ENCODE data around the gene HPGD. TPM values are rescaled to one million over a fixed set of nuclear protein-coding genes. Genes with fewer than 3 reads are reported as not detected.

Gene HPGD
- total RNA-seq, 1 experiment from 2014 or later, result 0.66 TPM

- ATAC-seq, result no peak
- no TSS peak for BruUV-seq (replicated peaks)
- RAD21 ChIA-PET (ENCODE audit: low non-redundant PET in 1 of 2, low total read pairs in 2 of 2, uncharacterized antibody in 2 of 2, unreplicated experiment in 2 of 2), result no interaction called here
- POLR2A ChIA-PET, result no interaction called here
- Histone ChIP-seq H3K27me3 (ENCODE audit: insufficient read depth, low read length) (no peaks in the 10 kb centered on the region), H3K27ac (ENCODE audit: low read depth, low read length) (no peak overlapping the region), H3K9me3 (ENCODE audit: control insufficient read depth in 1 of 2, insufficient read depth in 1 of 2, low read depth in 1 of 2, low read length in 2 of 2) (no peaks in the 10 kb centered on the region), H3K9ac (ENCODE audit: low read length) (no peak overlapping the region), H3K79me2 (ENCODE audit: insufficient read depth, low read length) (no peaks in the 10 kb centered on the region), H3K4me3 (replicated peaks in 1 of 2; ENCODE audit: low read depth in 1 of 2, low read length in 2 of 2) (no peak overlapping the region), H3K9me2 (ENCODE audit: insufficient read depth) (no peaks in the 10 kb centered on the region), H3K4me1 (ENCODE audit: control insufficient read depth in 1 of 2, insufficient read depth in 2 of 2, low read length in 2 of 2) (no peaks in the 10 kb centered on the region), H4K20me1 (ENCODE audit: insufficient read depth) (no peaks in the 10 kb centered on the region), H3K36me3 (ENCODE audit: control insufficient read depth in 1 of 2, insufficient read depth in 2 of 2, low read length in 2 of 2) (no peaks in the 10 kb centered on the region), H3K4me2 (ENCODE audit: low read length) (no peak overlapping the region), H2AFZ (ENCODE audit: low read depth, low read length, poor library complexity, severe bottlenecking) (no peak overlapping the region)
- TF ChIP-seq SRF (IDR thresholded peaks at IDR 0.05; ENCODE audit: low read depth) (no peak), ELF1 (IDR thresholded peaks at IDR 0.05; ENCODE audit: borderline replicate concordance, low read depth) (no peak), CEBPB (IDR thresholded peaks at IDR 0.05; ENCODE audit: low read depth) (no peak), ZBTB33 (IDR thresholded peaks at IDR 0.05; ENCODE audit: extremely low read depth, insufficient replicate concordance, low read length) (no peak), JUND (IDR thresholded peaks at IDR 0.05) (no peak), REST (IDR thresholded peaks at IDR 0.05; ENCODE audit: low read depth) (no peak), FOSL1 (IDR thresholded peaks at IDR 0.05; ENCODE audit: low read depth) (no peak), ATF3 (IDR thresholded peaks at IDR 0.05) (no peak), SIN3A (IDR thresholded peaks at IDR 0.05; ENCODE audit: low read depth) (no peak), CBX3 (IDR thresholded peaks at IDR 0.05; ENCODE audit: low read depth) (no peak), TCF7L2 (IDR thresholded peaks at IDR 0.05; ENCODE audit: borderline replicate concordance, extremely low read depth, insufficient read depth, insufficient read length) (no peak), EZH2phosphoT487 (IDR thresholded peaks at IDR 0.05; ENCODE audit: borderline replicate concordance) (no peak), EZH2 (IDR thresholded peaks at IDR 0.05) (no peak), RAD21 (IDR thresholded peaks at IDR 0.05; ENCODE audit: low read depth) (no peak), MAX (IDR thresholded peaks at IDR 0.05) (no peak)
- CTCF ChIA-PET, result no interaction called here
- intact Hi-C loops (cut with micrococcal nuclease), result no loop called here
- no peak for DNase-seq (ENCODE audit: low read depth, low spot score)
Measured at GRCh38 chr4:174544496-174544895, 22.2 kb upstream of the HPGD start.

Measured in HCT116 (cell line).